DMS53 (cell line): ENCODE measurements around the gene EHMT2.
"Not testable (repeated sequence)": the region's sequence is repeated elsewhere in the genome, so short reads cannot be mapped to it uniquely, and the experiment has no call there.

ENCODE experiments used
- DNase-seq: peaks from one replicate; lab custom pipeline; 2025; lab: John Stamatoyannopoulos, UW

Gene EHMT2

GRCh38 chr6:31838114-31838553 is 59.4 kb downstream of the EHMT2 start:
- not testable (repeated sequence) for DNase-seq

- DNase-seq, result no peak
Measured at GRCh38 chr6:31837369-31838113, 60.0 kb downstream of the EHMT2 start.

- peak; percentile 37 for DNase-seq
Measured at GRCh38 chr6:31836474-31837368, 60.8 kb downstream of the EHMT2 start.

- DNase-seq, result peak; percentile 62
Measured at GRCh38 chr6:31836047-31836473, 61.4 kb downstream of the EHMT2 start.

GRCh38 chr6:31834367-31835250 is 62.9 kb downstream of the EHMT2 start:
- peak; percentile 98 for DNase-seq

- DNase-seq, result no peak
Measured at GRCh38 chr6:31831350-31832215, 65.9 kb downstream of the EHMT2 start.

- no peak for DNase-seq
Measured at GRCh38 chr6:31830886-31831335, 66.6 kb downstream of the EHMT2 start.
